Activated T-cell treated with anti-CD3 and anti-CD28 coated beads for 4 hours (primary cell): ENCODE data around the gene MAGIX.

Source experiments
- DNase-seq: peaks from one replicate; pipeline ENCODE4 v3.0.0-alpha.2; 2020

MAGIX gene

GRCh38 chrX:49184294-49185281 is 22.0 kb downstream of the MAGIX start:
- DNase-seq = no peak

GRCh38 chrX:49186125-49187027 is 23.8 kb downstream of the MAGIX start, which contains the start of gene PRICKLE3:
Gene PRICKLE3 (minus strand): TSS chrX:49186373. CDS start chrX:49186297, 76 bp downstream.
- peak; percentile 57 for DNase-seq

GRCh38 chrX:49187028-49187394 is 24.5 kb downstream of the MAGIX start:
- no peak for DNase-seq

GRCh38 chrX:49187526-49187925 is 25.0 kb downstream of the MAGIX start:
- DNase-seq = no peak

- no peak for DNase-seq
Observed at GRCh38 chrX:49188468-49189076, 26.0 kb downstream of the MAGIX start.

- no peak for DNase-seq
Observed at GRCh38 chrX:49189606-49190005, 27.0 kb downstream of the MAGIX start.

- DNase-seq = peak; percentile 62
Observed at GRCh38 chrX:49190821-49191573, 28.4 kb downstream of the MAGIX start.

GRCh38 chrX:49191574-49192011 is 29.0 kb downstream of the MAGIX start:
- DNase-seq = no peak

- no peak for DNase-seq
Observed at GRCh38 chrX:49192722-49193328, 30.3 kb downstream of the MAGIX start.

GRCh38 chrX:49193542-49193964 is 31.0 kb downstream of the MAGIX start:
- no peak for DNase-seq

- no peak for DNase-seq
Observed at GRCh38 chrX:49197543-49198087, 35.1 kb downstream of the MAGIX start.

- no peak for DNase-seq
Observed at GRCh38 chrX:49198540-49199314, 36.2 kb downstream of the MAGIX start.

GRCh38 chrX:49199315-49199595 is 36.7 kb downstream of the MAGIX start:
- no peak for DNase-seq

- DNase-seq = peak; percentile 81
Observed at GRCh38 chrX:49199906-49200771, 37.6 kb downstream of the MAGIX start, which contains the start of gene SYP. Gene SYP (minus strand): TSS chrX:49200193. CDS start chrX:49200186, 7 bp downstream.

GRCh38 chrX:49202022-49202421 is 39.5 kb downstream of the MAGIX start:
- DNase-seq = no peak

- DNase-seq = no peak
Observed at GRCh38 chrX:49203536-49203935, 41.0 kb downstream of the MAGIX start.

- DNase-seq = no peak
Observed at GRCh38 chrX:49204017-49204416, 41.5 kb downstream of the MAGIX start.

GRCh38 chrX:49204709-49205108 is 42.2 kb downstream of the MAGIX start:
- no peak for DNase-seq

- no peak for DNase-seq
Observed at GRCh38 chrX:49205443-49205842, 42.9 kb downstream of the MAGIX start.

GRCh38 chrX:49206543-49206942 is 44.0 kb downstream of the MAGIX start:
- no peak for DNase-seq
